GM23248 (cell line): Measurements from ENCODE around the gene PLEK. TPM values are rescaled to one million over a fixed set of nuclear protein-coding genes. Genes with fewer than 3 reads are reported as not detected.
"Not testable (repeated sequence)": the region's sequence is repeated elsewhere in the genome, so short reads cannot be mapped to it uniquely, and the experiment has no call there.

Source experiments
- DNase-seq: peaks from one replicate; pipeline ENCODE4 v3.0.0-alpha.2; 2015
- H2AFZ ChIP-seq: fragments of 200-600 bp; sonication (generic); 2 replicates; pipeline ENCODE4 v1.6.1; 2016; ENCODE audit warnings: antibody characterized with exemption
- H3F3A ChIP-seq: fragments of 200-600 bp; sonication (generic); 2 replicates; pipeline ENCODE4 v1.6.1; 2016; ENCODE audit warnings: mild to moderate bottlenecking, antibody characterized with exemption, mixed run types; ENCODE audit not compliant: insufficient read depth
- H3K27ac ChIP-seq: fragments of 200-600 bp; sonication (generic); 2 replicates; pipeline ENCODE4 v1.5.1; 2016; ENCODE audit warnings: mild to moderate bottlenecking
- H3K27me3 ChIP-seq: fragments of 200-600 bp; sonication (generic); replicated peaks from 2 replicates; pipeline ENCODE4 v1.6.1; 2016; ENCODE audit warnings: mild to moderate bottlenecking; ENCODE audit not compliant: insufficient read depth
- H3K36me3 ChIP-seq: fragments of 200-600 bp; sonication (generic); 2 replicates; pipeline ENCODE4 v1.6.1; 2016; ENCODE audit warnings: low read depth, mild to moderate bottlenecking
- H3K4me1 ChIP-seq: fragments of 200-600 bp; sonication (generic); 2 replicates; pipeline ENCODE4 v1.6.1; 2016; ENCODE audit warnings: mild to moderate bottlenecking; ENCODE audit not compliant: insufficient read depth
- H3K4me2 ChIP-seq: fragments of 200-600 bp; sonication (generic); one replicate; pipeline ENCODE4 v1.6.1; 2016; ENCODE audit warnings: mild to moderate bottlenecking; ENCODE audit not compliant: unreplicated experiment
- H3K4me3 ChIP-seq: fragments of 200-600 bp; sonication (generic); 2 replicates; pipeline ENCODE4 v1.5.1; 2016; ENCODE audit warnings: mild to moderate bottlenecking
- H3K79me2 ChIP-seq: fragments of 200-600 bp; sonication (generic); 2 replicates; pipeline ENCODE4 v1.6.1; 2016; ENCODE audit warnings: mild to moderate bottlenecking; ENCODE audit not compliant: insufficient read depth
- H3K9ac ChIP-seq: fragments of 200-600 bp; sonication (generic); 2 replicates; pipeline ENCODE4 v1.6.1; 2016; ENCODE audit warnings: mild to moderate bottlenecking
- H3K9me2 ChIP-seq: fragments of 200-600 bp; sonication (generic); 2 replicates; pipeline ENCODE4 v1.6.1; 2016; ENCODE audit warnings: mixed run types, mild to moderate bottlenecking, moderate library complexity; ENCODE audit not compliant: insufficient read depth
- H3K9me3 ChIP-seq: fragments of 200-600 bp; sonication (generic); one replicate; pipeline ENCODE4 v1.6.1; 2017; ENCODE audit warnings: low read depth
- H4K20me1 ChIP-seq: fragments of 200-600 bp; sonication (generic); 2 replicates; pipeline ENCODE4 v1.6.0; 2016; ENCODE audit not compliant: insufficient read depth
- EZH2 ChIP-seq: fragments of 200-600 bp; sonication (generic); IDR thresholded peaks from 2 replicates; pipeline ENCODE4 v1.6.1; 2018; ENCODE audit warnings: antibody characterized with exemption, mild to moderate bottlenecking; ENCODE audit not compliant: insufficient read depth, poor library complexity, severe bottlenecking
- EZH2phosphoT487 ChIP-seq: fragments of 200-600 bp; sonication (generic); IDR thresholded peaks from 2 replicates; pipeline ENCODE4 v1.6.1; 2018; ENCODE audit warnings: antibody characterized with exemption, moderate library complexity, mild to moderate bottlenecking, low read depth; ENCODE audit not compliant: insufficient read depth
- WGBS, 2 experiments: methylation state at CpG; one replicate each; pipeline ENCODE4 v1.1.6; 2015 to 2017; ENCODE audit warnings: low lambda C conversion rate in 2 of 2, low coverage in 1 of 2; ENCODE audit errors: missing lambda C conversion rate in 2 of 2; 5-methylcytosine and 5-hydroxymethylcytosine counted together
- in situ Hi-C: fragments of 300-500 bp; cut with MboI; formaldehyde crosslinking; loops from 2 replicates; pipeline ENCODE4 v1.15.0; 2020
- polyA plus RNA-seq: library from polyadenylated mRNA; unstranded; fragments of >200 nt; fragmentation: Nextera tagmentation; extraction: Ambion mirVana; gene quantifications from 2 replicates; pipeline ENCODE4 v1.2.1, GENCODE V29; 2016
- total RNA-seq: library from RNA; depleted of rRNA; stranded (reverse); fragments of >200 nt; shearing (Covaris generic); gene quantifications from 2 replicates; pipeline ENCODE4 v1.2.3, GENCODE V29; 2014

The PLEK gene
- total and polyA plus RNA-seq, 2 experiments from 2014 or later: 0.15 TPM; not detected in 1

GRCh38 chr2:68436270-68436669 is 71.2 kb downstream of the PLEK start:
- Histone ChIP-seq H3K27me3 (no peaks in the 10 kb centered on the region), H3K4me1 (no peaks in the 10 kb centered on the region), H3K79me2 (no peaks in the 10 kb centered on the region), H3K4me2 (peak overlapping the region; percentile 17), H3K9ac (no peak overlapping the region), H2AFZ (peak overlapping the region; percentile 42), H3K9me2 (no peaks in the 10 kb centered on the region), H3F3A (no peaks in the 10 kb centered on the region), H4K20me1 (no peaks in the 10 kb centered on the region), H3K9me3 (no peaks in the 10 kb centered on the region), H3K36me3 (no peaks in the 10 kb centered on the region), H3K4me3 (0 out of 2 replicates have a peak overlapping the region, but pooled peaks have one; percentile 4), H3K27ac (no peak overlapping the region)
- in situ Hi-C loops: no loop called here
- TF ChIP-seq EZH2: no peak
- no peak for TF ChIP-seq EZH2phosphoT487
- WGBS, 2 experiments: 4% methylated on average over 4 of the region's 4 CpGs
- peak; percentile 28 for DNase-seq

GRCh38 chr2:68438455-68439303 is 73.6 kb downstream of the PLEK start:
- Histone ChIP-seq H3K9me3 (no peaks in the 10 kb centered on the region), H3K9me2 (no peaks in the 10 kb centered on the region), H3K36me3 (no peaks in the 10 kb centered on the region), H4K20me1 (no peaks in the 10 kb centered on the region), H3K27me3 (0 out of 2 replicates have a peak, but pooled peaks cover 9% of the 10 kb centered on the region), H3K79me2 (no peaks in the 10 kb centered on the region), H3F3A (no peaks in the 10 kb centered on the region), H3K4me3 (no peak overlapping the region), H2AFZ (no peak overlapping the region), H3K4me1 (no peaks in the 10 kb centered on the region), H3K27ac (no peak overlapping the region), H3K4me2 (no peak overlapping the region), H3K9ac (no peak overlapping the region)
- 72 to 75% methylated on average over 7 of the region's 7 CpGs for WGBS, 2 experiments
- no peak for DNase-seq
- in situ Hi-C loops: no loop called here
- no peak for TF ChIP-seq EZH2
- TF ChIP-seq EZH2phosphoT487: no peak

- Histone ChIP-seq H3K4me2 (no peak overlapping the region), H4K20me1 (no peaks in the 10 kb centered on the region), H3K27me3 (0 out of 2 replicates have a peak, but pooled peaks cover 9% of the 10 kb centered on the region), H3F3A (no peaks in the 10 kb centered on the region), H3K9me3 (no peaks in the 10 kb centered on the region), H3K4me1 (no peaks in the 10 kb centered on the region), H3K79me2 (no peaks in the 10 kb centered on the region), H3K4me3 (no peak overlapping the region), H3K9ac (no peak overlapping the region), H3K36me3 (no peaks in the 10 kb centered on the region), H3K27ac (no peak overlapping the region), H3K9me2 (no peaks in the 10 kb centered on the region), H2AFZ (peak overlapping the region; percentile 66)
- WGBS, 2 experiments: 38% methylated on average over 6 of the region's 6 CpGs
- in situ Hi-C loops: loop anchor here (10.0 kb wide), 1 partner anchor 317 kb away; no protein-coding TSS in a partner anchor
- TF ChIP-seq EZH2 (no peak), EZH2phosphoT487 (no peak)
- peak; percentile 93 for DNase-seq
Measured at GRCh38 chr2:68441179-68441993, 76.3 kb downstream of the PLEK start.

GRCh38 chr2:68441994-68442322 is 76.9 kb downstream of the PLEK start:
- WGBS, 2 experiments: 96 to 97% methylated on average over 2 of the region's 2 CpGs
- in situ Hi-C loops: loop anchor here (10.0 kb wide), 1 partner anchor 317 kb away; no protein-coding TSS in a partner anchor
- Histone ChIP-seq H3K27me3 (0 out of 2 replicates have a peak, but pooled peaks cover 9% of the 10 kb centered on the region), H3K9ac (no peak overlapping the region), H3F3A (no peaks in the 10 kb centered on the region), H3K4me3 (no peak overlapping the region), H4K20me1 (no peaks in the 10 kb centered on the region), H3K4me1 (no peaks in the 10 kb centered on the region), H3K4me2 (no peak overlapping the region), H3K9me3 (no peaks in the 10 kb centered on the region), H3K9me2 (no peaks in the 10 kb centered on the region), H3K79me2 (no peaks in the 10 kb centered on the region), H3K27ac (no peak overlapping the region), H2AFZ (no peak overlapping the region), H3K36me3 (no peaks in the 10 kb centered on the region)
- no peak for DNase-seq
- TF ChIP-seq EZH2: no peak
- TF ChIP-seq EZH2phosphoT487: no peak

GRCh38 chr2:68446425-68446824 is 81.3 kb downstream of the PLEK start:
- not testable (repeated sequence) for DNase-seq, H4K20me1 ChIP-seq, H3K79me2 ChIP-seq, H3F3A ChIP-seq, H3K27me3 ChIP-seq, H3K9me3 ChIP-seq, H3K36me3 ChIP-seq, H3K9me2 ChIP-seq, H3K4me1 ChIP-seq, H3K27ac ChIP-seq, H3K4me3 ChIP-seq, H3K9ac ChIP-seq, H2AFZ ChIP-seq, H3K4me2 ChIP-seq
- WGBS, 2 experiments: 40 to 66% methylated on average over 2 to 3 of the region's 3 CpGs
- in situ Hi-C loops: loop anchor here (10.0 kb wide), 1 partner anchor 322 kb away; no protein-coding TSS in a partner anchor
